Stimulated activated CD8-positive, alpha-beta memory T cell treated with anti-CD3 and anti-CD28 coated beads, Interleukin-4, amount 100 ng/mL, for 24 hours (primary cell): ENCODE measurements around the gene GLT8D2.
"Not testable (repeated sequence)": the region's sequence is repeated elsewhere in the genome, so short reads cannot be mapped to it uniquely, and the experiment has no call there.

ENCODE experiments used
- DNase-seq: peaks from one replicate; pipeline ENCODE4 v3.0.0-alpha.2; 2020; ENCODE audit warnings: low read depth

The GLT8D2 gene

GRCh38 chr12:104050436-104050835, 449 bp upstream of the GLT8D2 start:
- no peak for DNase-seq

- DNase-seq: no peak
Observed at GRCh38 chr12:104049278-104049902, 597 bp downstream of the GLT8D2 start.

GRCh38 chr12:104048811-104049210, 1.2 kb downstream of the GLT8D2 start:
- DNase-seq: no peak

- no peak for DNase-seq
Observed at GRCh38 chr12:104048162-104048561, 1.8 kb downstream of the GLT8D2 start.

DNA sequence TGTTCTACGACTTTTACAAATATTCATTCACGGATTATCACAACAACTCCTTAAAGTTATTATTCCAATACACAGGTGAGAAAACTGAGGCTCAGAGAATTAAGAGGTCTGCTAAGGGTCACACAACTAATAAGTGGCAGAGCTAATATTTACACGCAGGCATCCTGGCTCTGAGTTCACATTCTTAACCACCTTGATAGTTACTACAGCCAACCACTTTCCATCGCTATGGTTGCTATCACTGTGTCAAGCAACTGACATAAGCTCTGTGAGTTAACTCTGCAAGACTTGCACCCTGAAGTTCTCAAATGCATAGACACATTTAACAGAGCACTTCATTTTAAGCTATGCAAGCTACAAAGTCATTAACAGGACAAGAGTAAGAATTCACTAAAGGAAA, 3.7 kb downstream of the GLT8D2 start:
- no peak for DNase-seq

DNA sequence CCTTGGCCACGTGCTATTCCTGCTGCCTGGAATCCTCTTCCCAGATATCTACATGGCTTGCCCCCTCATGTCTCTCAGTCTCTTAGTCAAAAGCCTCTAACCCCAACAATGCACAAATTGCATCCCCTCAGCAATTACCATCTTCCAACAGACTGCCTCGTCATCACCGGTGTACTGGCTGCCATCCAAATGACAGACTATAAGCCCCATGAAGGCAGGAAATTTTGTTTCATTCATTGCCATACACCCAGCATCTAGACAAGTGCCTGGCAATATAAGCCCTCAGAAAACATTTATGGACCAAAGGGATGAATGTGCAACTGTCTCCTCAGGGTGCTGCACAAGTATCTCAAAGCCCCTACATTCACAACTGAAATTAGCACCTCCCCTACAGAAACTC, 5.8 kb downstream of the GLT8D2 start:
- no peak for DNase-seq

DNA sequence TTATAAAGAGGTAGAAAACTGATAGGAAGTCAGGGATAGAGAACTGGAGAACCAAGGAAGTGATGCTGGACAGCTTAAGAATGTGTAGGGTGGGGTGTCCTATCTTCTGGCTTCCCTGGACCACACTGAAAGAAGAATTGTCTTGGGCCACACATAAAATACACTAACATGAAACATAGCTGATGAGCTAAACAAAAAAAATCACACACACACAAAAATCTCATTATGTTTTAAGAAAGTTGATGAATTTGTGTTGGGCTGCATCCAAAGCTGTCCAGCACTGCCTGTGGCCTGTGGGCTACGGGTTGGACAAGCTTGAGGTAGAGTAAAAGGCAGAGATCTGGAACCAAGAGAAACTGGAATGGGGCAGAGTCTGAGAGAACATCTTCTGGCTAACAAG, 7.4 kb downstream of the GLT8D2 start:
- DNase-seq: no peak

DNA sequence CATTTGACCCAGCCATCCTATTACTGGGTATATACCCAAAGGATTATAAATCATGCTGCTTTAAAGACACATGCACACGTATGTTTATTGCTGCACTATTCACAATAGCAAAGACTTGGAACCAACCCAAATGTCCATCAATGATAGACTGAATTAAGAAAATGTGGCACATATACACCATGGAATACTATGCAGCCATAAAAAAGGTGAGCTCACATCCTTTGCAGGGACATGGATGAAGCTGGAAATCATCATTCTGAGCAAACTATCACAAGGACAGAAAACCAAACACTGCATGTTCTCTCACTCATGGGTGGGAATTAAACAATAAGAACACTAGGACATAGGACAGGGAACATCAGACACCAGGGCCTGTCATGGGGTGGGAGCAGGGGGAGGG, 10.2 kb downstream of the GLT8D2 start:
- DNase-seq: not testable (repeated sequence)

GRCh38 chr12:104036143-104036542, 13.8 kb downstream of the GLT8D2 start:
- DNase-seq: not testable (repeated sequence)

- DNase-seq: not testable (repeated sequence)
Observed at GRCh38 chr12:104030596-104030995, 19.4 kb downstream of the GLT8D2 start.

- no peak for DNase-seq
Observed at GRCh38 chr12:104026841-104027599, 23.0 kb downstream of the GLT8D2 start.

DNA sequence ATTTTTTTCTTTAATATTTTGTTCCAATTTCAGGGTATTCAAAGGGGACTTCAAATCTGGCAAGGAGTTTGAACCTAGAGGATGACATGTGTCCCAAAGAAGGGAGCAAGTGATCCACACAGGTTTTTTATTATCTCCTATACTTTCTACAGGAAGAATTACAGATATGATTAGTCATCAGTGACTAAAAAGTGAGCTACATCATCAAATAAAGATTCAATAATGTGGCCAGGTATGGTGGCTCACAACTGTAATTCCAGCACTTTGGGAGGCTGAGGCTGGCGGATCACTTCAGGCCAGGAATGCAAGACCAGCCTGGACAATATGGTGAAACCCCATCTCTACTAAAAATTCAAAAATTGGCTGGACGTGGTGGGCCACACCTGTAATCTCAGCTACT, 24.2 kb downstream of the GLT8D2 start:
- DNase-seq: no peak

DNA sequence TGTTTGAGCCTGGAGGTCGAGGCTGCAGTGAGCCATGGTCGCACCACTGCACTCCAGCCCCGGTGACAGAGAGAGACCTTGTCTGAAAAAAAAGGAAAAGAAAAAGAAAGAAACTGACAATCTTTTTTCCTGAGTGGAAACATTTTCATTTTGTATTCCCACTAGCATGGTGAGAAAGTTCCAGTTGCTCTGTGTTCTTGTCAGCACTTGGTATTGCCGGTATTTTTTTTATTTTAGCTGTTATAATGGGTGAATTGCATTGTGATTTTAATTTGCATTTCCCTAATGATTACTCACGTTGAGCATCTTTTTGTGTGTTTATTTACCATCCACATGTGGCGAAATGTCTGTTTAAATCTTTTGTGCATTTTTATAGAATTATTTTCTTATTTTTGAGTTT, 25.6 kb downstream of the GLT8D2 start:
- DNase-seq: no peak

DNA sequence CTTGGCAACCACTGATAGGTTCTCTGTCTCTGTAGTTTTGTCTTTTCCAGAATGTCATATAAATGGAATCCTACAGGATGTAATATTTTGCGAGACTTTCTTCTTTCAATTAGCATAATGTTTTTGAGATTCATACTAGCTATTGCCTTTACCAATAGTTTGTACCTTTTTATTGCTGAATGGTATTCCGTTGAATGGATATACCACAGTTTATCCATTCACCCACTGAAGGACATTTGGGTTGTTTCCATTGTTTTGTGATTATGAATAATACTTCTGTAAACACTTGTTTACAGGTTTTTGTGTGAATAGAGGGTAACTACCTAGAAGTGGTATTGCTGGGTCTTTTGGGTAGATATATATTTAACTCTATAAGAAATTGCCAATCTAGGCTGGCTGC, 26.3 kb downstream of the GLT8D2 start:
- no peak for DNase-seq

GRCh38 chr12:104022786-104023185, 27.2 kb downstream of the GLT8D2 start:
- no peak for DNase-seq

DNA sequence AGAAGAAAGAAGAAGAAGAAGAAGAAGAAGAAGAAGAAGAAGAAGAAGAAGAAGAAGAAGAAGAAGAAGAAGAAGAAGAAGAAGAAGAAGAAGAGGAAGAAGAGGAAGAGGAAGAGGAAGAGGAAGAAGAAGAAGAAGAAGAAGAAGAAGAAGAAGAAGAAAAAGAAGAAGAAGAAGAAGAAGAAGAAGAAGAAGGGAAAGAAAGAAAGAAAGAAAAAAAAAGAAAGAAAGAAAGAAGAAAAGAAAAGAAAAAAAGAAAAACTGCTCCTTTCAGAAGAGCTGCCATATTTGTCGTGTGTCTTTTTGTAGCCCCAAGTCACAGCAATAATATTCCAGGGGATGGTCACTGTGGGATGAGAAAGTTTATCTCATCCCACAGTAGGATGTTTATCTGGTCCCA, 28.1 kb downstream of the GLT8D2 start:
- not testable (repeated sequence) for DNase-seq

DNA sequence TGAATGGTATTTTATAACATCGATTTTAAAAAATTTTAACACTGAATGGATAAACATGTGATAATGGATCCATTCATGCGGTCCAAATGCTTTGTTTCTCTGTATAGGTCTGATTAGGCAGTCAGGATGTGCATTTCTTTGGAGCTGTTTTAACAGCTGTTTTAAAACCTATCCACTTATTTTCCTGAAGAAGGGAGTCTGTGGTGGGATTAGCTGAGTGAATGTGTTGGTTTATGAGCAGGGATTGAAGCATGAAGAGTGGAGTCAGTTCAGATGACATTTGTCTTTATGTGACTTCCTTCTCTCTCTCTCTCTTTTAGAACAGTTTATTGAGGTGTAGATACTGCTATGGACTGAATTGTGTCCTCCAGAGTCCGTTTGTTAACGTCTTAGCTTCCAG, 37.7 kb downstream of the GLT8D2 start:
- no peak for DNase-seq

DNA sequence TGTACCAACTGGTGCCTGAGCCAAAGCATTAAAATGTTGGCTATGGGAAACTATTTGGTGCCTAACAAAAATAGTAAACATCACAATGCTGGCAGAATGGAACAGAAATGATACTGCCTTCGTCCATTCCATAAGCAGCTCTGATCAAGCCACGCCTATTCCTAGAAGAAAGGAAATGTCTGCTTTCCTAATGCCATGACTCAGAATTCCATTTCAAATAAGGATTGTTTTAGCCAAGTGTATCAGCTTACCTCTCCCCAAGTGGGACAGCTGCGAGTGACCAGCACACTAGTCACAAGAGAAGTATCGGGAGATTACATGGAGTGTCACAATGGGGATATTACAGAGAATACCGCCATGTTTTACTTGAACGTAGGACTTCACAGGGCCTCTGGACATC, 38.7 kb downstream of the GLT8D2 start:
- no peak for DNase-seq

DNA sequence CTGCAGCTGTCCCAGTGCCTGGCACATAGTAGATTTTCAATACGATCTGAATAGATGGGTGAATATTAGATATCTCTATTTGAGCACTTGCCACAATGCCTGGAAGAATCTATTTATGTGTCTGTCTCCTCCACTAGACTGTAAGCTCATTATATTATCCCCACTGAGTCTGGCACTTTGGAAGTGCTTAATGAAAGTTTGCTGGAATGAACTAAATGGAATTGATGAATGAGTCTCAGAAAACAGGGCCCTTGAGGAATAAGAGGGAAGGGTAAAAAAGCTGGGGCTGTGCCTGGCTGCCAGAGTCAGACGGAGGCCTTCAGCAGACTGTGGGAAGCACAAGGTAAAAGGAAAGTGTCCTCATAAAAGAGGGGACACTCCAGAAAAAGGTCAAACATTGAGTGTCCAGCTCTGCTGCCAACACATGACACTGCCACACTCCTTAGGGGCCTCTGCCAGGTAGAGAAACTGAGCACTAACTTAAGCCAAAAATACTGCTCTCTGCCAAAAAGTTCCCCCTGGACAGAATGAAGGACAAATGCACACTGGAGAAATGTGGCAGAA, 39.3 kb downstream of the GLT8D2 start:
- no peak for DNase-seq

DNA sequence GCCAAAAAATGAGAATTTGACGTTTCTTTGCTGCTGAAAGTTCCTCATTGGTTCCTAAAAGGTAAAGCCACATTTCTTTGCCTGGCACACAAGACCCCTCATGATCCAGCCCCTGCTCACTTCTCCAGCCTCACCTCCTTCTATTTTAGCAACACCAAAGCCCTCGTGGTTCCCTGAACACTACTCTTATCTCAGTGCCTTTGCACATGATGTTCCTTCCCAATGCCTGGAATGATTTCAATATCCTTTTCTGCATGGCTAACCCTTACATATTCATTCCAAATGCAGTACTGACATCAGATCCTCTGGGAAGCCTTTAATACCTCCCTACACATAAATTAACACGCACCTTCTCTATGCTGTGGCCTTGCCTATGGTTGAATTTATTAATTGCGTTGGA, 39.9 kb downstream of the GLT8D2 start:
- DNase-seq: no peak

- no peak for DNase-seq
Observed at GRCh38 chr12:104006929-104007328, 43.1 kb downstream of the GLT8D2 start.

- DNase-seq: no peak
Observed at GRCh38 chr12:104003596-104003995, 46.4 kb downstream of the GLT8D2 start.

DNA sequence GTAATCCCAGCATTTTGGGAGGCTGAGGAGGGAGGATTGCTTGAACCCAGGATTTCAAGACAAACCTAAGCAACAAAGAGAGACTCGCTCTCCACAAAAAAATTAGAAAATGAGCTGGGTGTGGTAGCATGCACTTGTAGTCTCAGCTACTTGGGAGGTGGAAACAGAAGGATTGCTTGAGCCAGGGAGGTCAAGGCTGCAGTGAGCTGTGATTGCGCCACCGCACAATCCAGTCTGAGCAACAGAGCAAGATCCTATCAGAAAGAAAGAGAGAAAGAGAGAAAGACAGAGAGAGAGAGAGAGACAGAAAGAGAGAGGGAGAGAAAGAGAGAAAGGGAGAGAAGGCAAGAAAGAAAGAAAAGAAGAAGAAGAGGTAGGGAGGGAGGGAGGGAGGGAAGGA, 47.3 kb downstream of the GLT8D2 start:
- no peak for DNase-seq
